NCI-H1436 treated with DMSO at 0.1 percent for 48 hours (cell line): Measurements from ENCODE around the gene SYN1.

ENCODE experiments used
- DNase-seq: peaks from one replicate; lab custom pipeline; 2025; lab: John Stamatoyannopoulos, UW

Gene SYN1

DNA sequence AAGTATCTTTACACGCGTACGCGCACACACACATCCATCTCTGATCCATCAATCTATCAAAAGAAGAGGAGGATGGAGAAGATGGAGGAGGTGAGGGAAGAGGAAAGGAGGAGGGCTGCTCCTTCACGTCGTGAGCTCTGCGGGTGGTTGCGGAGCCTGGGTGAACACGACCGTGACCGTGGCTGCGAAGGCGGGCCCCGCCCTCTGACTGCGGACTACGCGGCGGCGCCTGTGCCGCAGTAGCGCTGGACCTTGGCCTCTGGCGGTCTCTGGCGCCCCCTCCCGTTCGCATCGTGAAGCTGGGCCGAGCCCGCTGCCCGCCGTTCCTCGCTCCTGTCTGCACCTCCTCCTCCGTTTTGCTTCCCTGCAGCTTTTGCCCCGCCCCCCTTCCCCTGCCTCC lies 96.4 kb downstream of the SYN1 start:
- no peak for DNase-seq
